Endothelial cell of umbilical vein (primary cell): ENCODE measurements around the gene LIN54. TPM values are rescaled to one million over a fixed set of nuclear protein-coding genes. Genes with fewer than 3 reads are reported as not detected.
A peak's percentile ranks its signal among the peaks of the same experiment; 100 is the strongest.

Experiments
- BruUV-seq: library from RNA; stranded (reverse); fragments of 400-500 nt; replicated peaks from 2 replicates; lab custom pipeline; 2021; lab: Mats Ljungman, UMichigan
- CTCF ChIA-PET: fragments of 300-600, 350-600 bp; sonication (Branson Sonifier 250); formaldehyde crosslinking; loops from one replicate; lab custom pipeline; 2021; ENCODE audit warnings: antibody characterized with exemption, inconsistent platforms; lab: Charles Lee
- POLR2A ChIA-PET: fragments of 300-600, 350-600 bp; sonication (Branson Sonifier 250); formaldehyde crosslinking; loops from one replicate; lab custom pipeline; 2021; ENCODE audit warnings: antibody characterized with exemption, inconsistent platforms; lab: Charles Lee
- DNase-seq: peaks from one replicate; pipeline ENCODE4 v3.0.0-alpha.2; 2011; ENCODE audit warnings: low read depth, low spot score
- FAIRE-seq: peaks from 2 replicates; lab custom pipeline; 2011; peaks lifted over from hg19 to GRCh38; lab: Jason Lieb, UNC
- H2AFZ ChIP-seq: 2 replicates; pipeline ENCODE4 v1.6.0; 2012; ENCODE audit warnings: low read depth, low read length, control low read depth, inconsistent platforms
- H3K27ac ChIP-seq: 2 replicates; pipeline ENCODE4 v1.5.1; 2011; ENCODE audit warnings: low read depth, mild to moderate bottlenecking, control low read depth, low read length, moderate library complexity; ENCODE audit not compliant: insufficient read depth
- H3K27me3 ChIP-seq, 2 experiments: 2 replicates each; pipeline versions ENCODE4 v1.6.0 to v1.6.1; 2011; ENCODE audit warnings: low read length in 2 of 2, mixed read lengths in 1 of 2; ENCODE audit not compliant: control insufficient read depth in 2 of 2, insufficient read depth in 2 of 2
- H3K36me3 ChIP-seq, 2 experiments: 2 replicates in 1 of 2; 3 replicates in 1 of 2; pipeline ENCODE4 v1.5.1; 2011; ENCODE audit warnings: low read length in 2 of 2, mild to moderate bottlenecking in 1 of 2, moderate library complexity in 1 of 2; ENCODE audit not compliant: control insufficient read depth in 2 of 2, insufficient read depth in 2 of 2; ENCODE audit errors: extremely low read depth in 1 of 2
- H3K4me1 ChIP-seq: 3 replicates; pipeline ENCODE4 v1.5.1; 2011; ENCODE audit warnings: mild to moderate bottlenecking, low read length; ENCODE audit not compliant: control insufficient read depth, insufficient read depth; ENCODE audit errors: extremely low read depth
- H3K4me2 ChIP-seq: 2 replicates; pipeline ENCODE4 v1.6.1; 2011; ENCODE audit warnings: low read length, control low read depth, mixed read lengths; ENCODE audit not compliant: insufficient read depth
- H3K4me3 ChIP-seq, 3 experiments: fragments of 200-600 bp in 1 of 3; sonication (generic), shearing (Covaris generic) in 1 of 3; replicated peaks in 1 of 3; 2 replicates each; pipeline ENCODE4 v1.5.1; 2011 to 2016; ENCODE audit warnings: control low read depth in 3 of 3, low read length in 3 of 3, mild to moderate bottlenecking in 2 of 3, inconsistent platforms in 1 of 3, low read depth in 1 of 3, moderate library complexity in 1 of 3; ENCODE audit not compliant: insufficient read depth in 1 of 3
- H3K79me2 ChIP-seq: 2 replicates; pipeline ENCODE4 v1.6.0; 2012; ENCODE audit warnings: low read length, inconsistent platforms; ENCODE audit not compliant: control insufficient read depth, insufficient read depth
- H3K9ac ChIP-seq: replicated peaks from 2 replicates; pipeline ENCODE3; 2011; ENCODE audit warnings: low read length, control low read depth; ENCODE audit not compliant: insufficient read depth; ENCODE audit errors: extremely low read depth
- H3K9me1 ChIP-seq: replicated peaks from 3 replicates; pipeline ENCODE4 v1.6.0; 2011; ENCODE audit warnings: mild to moderate bottlenecking, low read length; ENCODE audit not compliant: control insufficient read depth, insufficient read depth; ENCODE audit errors: extremely low read depth
- H3K9me3 ChIP-seq: replicated peaks from 2 replicates; pipeline ENCODE4 v1.5.1; 2012; ENCODE audit warnings: low read length, inconsistent platforms; ENCODE audit not compliant: control insufficient read depth, insufficient read depth
- H4K20me1 ChIP-seq: replicated peaks from 2 replicates; pipeline ENCODE3; 2011; ENCODE audit warnings: mild to moderate bottlenecking, low read length; ENCODE audit not compliant: control insufficient read depth, insufficient read depth; ENCODE audit errors: extremely low read depth
- EZH2 ChIP-seq: IDR thresholded peaks from 2 replicates; pipeline ENCODE4 v1.6.1; 2012; ENCODE audit warnings: borderline replicate concordance, low read depth, mild to moderate bottlenecking, moderate library complexity, low read length, inconsistent platforms; ENCODE audit not compliant: severe bottlenecking
- FOS ChIP-seq: IDR thresholded peaks from 2 replicates; pipeline ENCODE4 v1.6.1; 2011; ENCODE audit warnings: mild to moderate bottlenecking, low read length, moderate library complexity, borderline replicate concordance; ENCODE audit not compliant: insufficient read depth
- GATA2 ChIP-seq: IDR thresholded peaks from 2 replicates; pipeline ENCODE4 v1.7.0; 2011; ENCODE audit warnings: low read depth, mild to moderate bottlenecking, moderate library complexity, mixed read lengths, low read length; ENCODE audit not compliant: insufficient read length, insufficient read depth
- JUN ChIP-seq: IDR thresholded peaks from 2 replicates; pipeline ENCODE4 v1.6.1; 2011; ENCODE audit warnings: borderline replicate concordance, low read depth; ENCODE audit not compliant: insufficient read length, insufficient read depth
- MYC ChIP-seq: IDR thresholded peaks from one replicate; pipeline ENCODE4 v1.6.1; 2011; ENCODE audit warnings: mild to moderate bottlenecking, low read depth, low read length
- POLR2A ChIP-seq: IDR thresholded peaks from 2 replicates; pipeline ENCODE4 v1.6.1; 2012; ENCODE audit warnings: low read depth, mild to moderate bottlenecking, control low read depth, low read length
- POLR2AphosphoS5 ChIP-seq: IDR thresholded peaks from 2 replicates; pipeline ENCODE4 v1.6.1; 2012; ENCODE audit warnings: low read depth, mild to moderate bottlenecking, control low read depth, low read length, moderate library complexity; ENCODE audit not compliant: insufficient read depth
- dilution Hi-C: fragments of 300-500 bp; cut with MboI; formaldehyde crosslinking; loops from one replicate; pipeline ENCODE4 v1.15.0; 2019; ENCODE audit warnings: low sequenced_read_pairs; ENCODE audit not compliant: extremely low pct_ligation_motif_present
- intact Hi-C: fragments of 100-400 bp; cut with micrococcal nuclease; formaldehyde crosslinking; loops from one replicate; pipeline ENCODE4 v1.10.0; 2022
- polyA plus RNA-seq, 4 experiments: library from polyadenylated mRNA; depleted of rRNA in 3 of 4; stranded (reverse) in 3 of 4; unstranded in 1 of 4; fragments of >200 nt; gene quantifications; 2 replicates each; pipeline versions ENCODE4 v1.2.1 to v1.2.3, GENCODE V29; 2011 to 2012; ENCODE audit warnings: missing spikeins in 1 of 4
- total RNA-seq: library from RNA; stranded (reverse); gene quantifications from 2 replicates; pipeline ENCODE4 v1.2.3, GENCODE V29; 2021
- TF ChIP-seq, protein P1 (sequence below): IDR thresholded peaks from 2 replicates; pipeline ENCODE4 v1.6.1; 2011; ENCODE audit not compliant: insufficient read depth, insufficient read length
- TF ChIP-seq, protein P2 (sequence below), 2 donors: IDR thresholded peaks; 1 replicate in 1 of 2; 2 replicates in 1 of 2; pipeline ENCODE4 v1.5.1; 2011; ENCODE audit warnings: low read length in 2 of 2, mild to moderate bottlenecking in 2 of 2, moderate library complexity in 2 of 2, control low read depth in 1 of 2, inconsistent platforms in 1 of 2, low read depth in 1 of 2; ENCODE audit not compliant: insufficient read depth in 1 of 2; ENCODE audit errors: extremely low read depth in 1 of 2

Gene LIN54
- total and polyA plus RNA-seq, 2 donors (not counting 3 experiments of a cell fraction or from before 2014, with no cell fraction given): 6.2 to 15.7 TPM

DNA sequence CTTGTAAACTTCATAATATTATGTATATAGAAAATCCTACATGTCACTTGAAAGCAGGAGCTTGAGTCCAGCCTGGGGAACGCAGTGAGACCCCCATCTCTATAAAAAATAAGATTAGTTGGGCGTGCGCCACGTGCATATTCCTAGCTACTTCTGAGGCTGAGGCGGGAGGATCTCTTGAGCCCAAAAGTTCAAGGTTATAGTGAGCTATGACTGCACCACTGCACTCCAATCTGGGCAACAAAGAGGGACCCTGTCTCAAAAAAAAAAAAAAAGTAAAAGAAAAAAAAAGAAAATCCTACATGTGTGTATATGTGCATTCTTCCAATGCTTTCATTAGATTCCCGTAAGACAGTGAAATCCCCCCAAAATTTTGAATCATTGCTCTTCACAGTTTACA lies 121.3 kb downstream of the LIN54 start:
- H2AFZ ChIP-seq: no peak overlapping the region
- peaks cover 5 to 14% of the 10 kb centered on the region in 2 experiments for H3K36me3 ChIP-seq
- BruUV-seq: no TSS peak
- CTCF ChIA-PET: interaction anchor here (0.6 to 2.4 kb wide), 6 partner anchors 9 to 393 kb away, joined by 3 to 10 read pairs (median 4); partner anchors contain the start of gene THAP9
- H3K9ac ChIP-seq: peak overlapping the region; percentile 93
- H3K4me1 ChIP-seq: peaks cover 27% of the 10 kb centered on the region
- intact Hi-C loops: no loop called here
- H3K4me3 ChIP-seq: peak overlapping the region; percentile 68 to 99 (median 68)
- no peak for TF ChIP-seq GATA2
- no peak for TF ChIP-seq POLR2A
- TF ChIP-seq, protein P1, sequence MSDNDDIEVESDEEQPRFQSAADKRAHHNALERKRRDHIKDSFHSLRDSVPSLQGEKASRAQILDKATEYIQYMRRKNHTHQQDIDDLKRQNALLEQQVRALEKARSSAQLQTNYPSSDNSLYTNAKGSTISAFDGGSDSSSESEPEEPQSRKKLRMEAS: no peak
- no peak for TF ChIP-seq FOS
- TF ChIP-seq, protein P2, sequence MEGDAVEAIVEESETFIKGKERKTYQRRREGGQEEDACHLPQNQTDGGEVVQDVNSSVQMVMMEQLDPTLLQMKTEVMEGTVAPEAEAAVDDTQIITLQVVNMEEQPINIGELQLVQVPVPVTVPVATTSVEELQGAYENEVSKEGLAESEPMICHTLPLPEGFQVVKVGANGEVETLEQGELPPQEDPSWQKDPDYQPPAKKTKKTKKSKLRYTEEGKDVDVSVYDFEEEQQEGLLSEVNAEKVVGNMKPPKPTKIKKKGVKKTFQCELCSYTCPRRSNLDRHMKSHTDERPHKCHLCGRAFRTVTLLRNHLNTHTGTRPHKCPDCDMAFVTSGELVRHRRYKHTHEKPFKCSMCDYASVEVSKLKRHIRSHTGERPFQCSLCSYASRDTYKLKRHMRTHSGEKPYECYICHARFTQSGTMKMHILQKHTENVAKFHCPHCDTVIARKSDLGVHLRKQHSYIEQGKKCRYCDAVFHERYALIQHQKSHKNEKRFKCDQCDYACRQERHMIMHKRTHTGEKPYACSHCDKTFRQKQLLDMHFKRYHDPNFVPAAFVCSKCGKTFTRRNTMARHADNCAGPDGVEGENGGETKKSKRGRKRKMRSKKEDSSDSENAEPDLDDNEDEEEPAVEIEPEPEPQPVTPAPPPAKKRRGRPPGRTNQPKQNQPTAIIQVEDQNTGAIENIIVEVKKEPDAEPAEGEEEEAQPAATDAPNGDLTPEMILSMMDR (IDR thresholded peaks at IDR 0.05; ENCODE audit: extremely low read depth in 1 of 2, insufficient read depth in 1 of 2, low read depth in 1 of 2, low read length in 2 of 2): no peak
- no peak for TF ChIP-seq EZH2
- TF ChIP-seq MYC: no peak
- TF ChIP-seq POLR2AphosphoS5: no peak
- no peak for TF ChIP-seq JUN
- DNase-seq (no peak), FAIRE-seq (no peak)
- peaks cover 11% of the 10 kb centered on the region for H4K20me1 ChIP-seq
- H3K27me3 ChIP-seq: no peaks in the 10 kb centered on the region
- peak overlapping the region; percentile 96 for H3K4me2 ChIP-seq
- no peaks in the 10 kb centered on the region for H3K9me3 ChIP-seq
- H3K9me1 ChIP-seq: no peaks in the 10 kb centered on the region
- H3K27ac ChIP-seq: peak overlapping the region; percentile 89
- H3K79me2 ChIP-seq: peaks cover 70% of the 10 kb centered on the region
- POLR2A ChIA-PET: interaction anchor here (0.7 kb wide), 1 partner anchor 278 kb away, joined by 7 read pairs; no protein-coding TSS in a partner anchor
- dilution Hi-C loops: no loop called here
